Neural cell (in vitro differentiated cells): ENCODE results near the gene PTN. TPM values are rescaled to one million over a fixed set of nuclear protein-coding genes. Genes with fewer than 3 reads are reported as not detected.

Experiments
- H2AFZ ChIP-seq: fragments of 200-600, 300-800 bp; sonication (generic), shearing (Covaris generic); 2 replicates; pipeline ENCODE4 v1.6.0; 2014; ENCODE audit warnings: low read depth, mild to moderate bottlenecking, antibody characterized with exemption, low read length, moderate library complexity
- H3F3A ChIP-seq: fragments of 200-600 bp; shearing (Covaris generic); 2 replicates; pipeline ENCODE4 v1.6.1; 2016; ENCODE audit warnings: mild to moderate bottlenecking, moderate library complexity, mixed read lengths, antibody characterized with exemption, low read length; ENCODE audit not compliant: insufficient read depth, poor library complexity, severe bottlenecking
- H3K27ac ChIP-seq: fragments of 200-600, 300-800 bp; sonication (generic), shearing (Covaris generic); 2 replicates; pipeline ENCODE4 v1.5.1; 2014; ENCODE audit warnings: mild to moderate bottlenecking, low read length, moderate library complexity
- H3K27me3 ChIP-seq: fragments of 300-800, 200-600 bp; sonication (generic), shearing (Covaris generic); 2 replicates; pipeline ENCODE4 v1.6.0; 2014; ENCODE audit warnings: mild to moderate bottlenecking, low read depth, low read length, moderate library complexity; ENCODE audit not compliant: insufficient read depth
- H3K36me3 ChIP-seq: fragments of 300-800, 200-600 bp; sonication (generic), shearing (Covaris generic); 2 replicates; pipeline ENCODE4 v1.5.1; 2014; ENCODE audit warnings: mild to moderate bottlenecking, antibody characterized with exemption, low read length, moderate library complexity; ENCODE audit not compliant: insufficient read depth
- H3K4me2 ChIP-seq: fragments of 300-800, 200-600 bp; sonication (generic), shearing (Covaris generic); 2 replicates; pipeline ENCODE4 v1.6.0; 2014; ENCODE audit warnings: mild to moderate bottlenecking, low read length
- H3K4me3 ChIP-seq: fragments of 300-800, 200-600 bp; sonication (generic), shearing (Covaris generic); 2 replicates; pipeline ENCODE4 v1.5.1; 2014; ENCODE audit warnings: mild to moderate bottlenecking, low read length, moderate library complexity
- H3K79me2 ChIP-seq: fragments of 200-600 bp; shearing (Covaris generic); replicated peaks from 2 replicates; pipeline ENCODE4 v1.6.0; 2014; ENCODE audit warnings: mild to moderate bottlenecking, low read length, moderate library complexity; ENCODE audit not compliant: insufficient read depth
- H3K9ac ChIP-seq: fragments of 300-800, 200-600 bp; sonication (generic), shearing (Covaris generic); 2 replicates; pipeline ENCODE4 v1.6.1; 2016; ENCODE audit warnings: mild to moderate bottlenecking, low read length, mixed read lengths
- H3K9me2 ChIP-seq: fragments of 200-600 bp; shearing (Covaris generic); 2 replicates; pipeline ENCODE4 v1.6.1; 2016; ENCODE audit warnings: mild to moderate bottlenecking, low read length, mixed read lengths; ENCODE audit not compliant: insufficient read depth
- H3K9me3 ChIP-seq: fragments of 200-600, 300-800 bp; sonication (generic), shearing (Covaris generic); 2 replicates; pipeline ENCODE4 v1.6.1; 2016; ENCODE audit warnings: mild to moderate bottlenecking, mixed run types, low read length, moderate library complexity, mixed read lengths
- H4K20me1 ChIP-seq: fragments of 200-600 bp; shearing (Covaris generic); 2 replicates; pipeline ENCODE4 v1.6.1; 2016; ENCODE audit warnings: mild to moderate bottlenecking, mixed run types; ENCODE audit not compliant: insufficient read depth
- EP300 ChIP-seq: fragments of 450-650 bp; conservative IDR thresholded peaks from 2 replicates; pipeline ENCODE4 v1.6.1; 2014; ENCODE audit warnings: antibody characterized with exemption, mild to moderate bottlenecking, moderate library complexity; ENCODE audit not compliant: poor library complexity, severe bottlenecking
- EZH2 ChIP-seq: fragments of 200-600, 300-800 bp; shearing (Covaris generic), sonication (generic); IDR thresholded peaks from 2 replicates; pipeline ENCODE4 v1.6.1; 2014; ENCODE audit warnings: antibody characterized with exemption, low read length, borderline replicate concordance, mild to moderate bottlenecking; ENCODE audit not compliant: insufficient read depth, poor library complexity, severe bottlenecking
- MXI1 ChIP-seq: fragments of 450-650 bp; conservative IDR thresholded peaks from 2 replicates; pipeline ENCODE4 v1.6.1; 2014; ENCODE audit warnings: antibody characterized with exemption, mild to moderate bottlenecking; ENCODE audit not compliant: poor library complexity, severe bottlenecking
- POLR2AphosphoS5 ChIP-seq: IDR thresholded peaks from 2 replicates; pipeline ENCODE4 v1.6.1; 2012
- RAD21 ChIP-seq: fragments of 450-650 bp; conservative IDR thresholded peaks from 2 replicates; pipeline ENCODE4 v1.6.1; 2014; ENCODE audit warnings: antibody characterized with exemption, mild to moderate bottlenecking, moderate library complexity
- SMC3 ChIP-seq: fragments of 450-650 bp; conservative IDR thresholded peaks from 2 replicates; pipeline ENCODE4 v1.6.1; 2014; ENCODE audit warnings: antibody characterized with exemption, mild to moderate bottlenecking, moderate library complexity; ENCODE audit not compliant: poor library complexity
- TAF1 ChIP-seq: IDR thresholded peaks from 2 replicates; pipeline ENCODE4 v1.6.1; 2012; ENCODE audit warnings: low read depth
- polyA plus RNA-seq: library from polyadenylated mRNA; depleted of rRNA; stranded (reverse); fragments of >200 nt; gene quantifications from 2 replicates; pipeline ENCODE4 v1.2.3, GENCODE V29; 2014
- TF ChIP-seq, protein P1 (sequence below): fragments of 450-650 bp; IDR thresholded peaks from 2 replicates; pipeline ENCODE4 v1.5.1; 2014; ENCODE audit warnings: antibody characterized with exemption, mild to moderate bottlenecking, moderate library complexity; ENCODE audit not compliant: poor library complexity, severe bottlenecking
- TF ChIP-seq, protein P2 (sequence below): IDR thresholded peaks from 2 replicates; pipeline ENCODE4 v1.6.1; 2012; ENCODE audit warnings: borderline replicate concordance

Gene PTN
- polyA plus RNA-seq, 1 donor from 2014 or later = 14.1 TPM

DNA sequence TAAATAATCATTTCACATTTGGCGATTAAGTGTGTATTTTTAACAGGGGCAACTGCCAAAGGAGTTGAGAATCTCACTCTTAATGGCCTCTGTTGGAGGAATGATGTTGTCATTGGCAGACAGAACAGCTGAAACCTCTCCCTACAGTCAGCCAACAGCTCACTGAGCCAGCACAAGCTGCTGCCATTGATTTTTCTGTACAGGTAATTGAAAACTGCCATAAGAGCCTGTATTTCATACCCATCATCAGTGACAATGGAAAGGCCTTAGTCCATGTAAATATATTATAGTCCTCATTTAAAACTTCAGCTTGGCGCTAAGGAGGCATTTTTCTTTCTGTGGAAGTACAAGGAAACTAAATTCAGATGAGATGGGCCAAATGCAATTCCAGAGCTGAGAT lies 28.1 kb upstream of the PTN start:
- Histone ChIP-seq H2AFZ (no peak overlapping the region), H3K27ac (no peak overlapping the region), H3K79me2 (no peaks in the 10 kb centered on the region), H3K4me2 (no peak overlapping the region), H3K9me3 (no peaks in the 10 kb centered on the region), H3K27me3 (no peaks in the 10 kb centered on the region), H3K9ac (no peak overlapping the region), H3K9me2 (no peaks in the 10 kb centered on the region), H3F3A (no peaks in the 10 kb centered on the region), H3K4me3 (no peak overlapping the region), H4K20me1 (no peaks in the 10 kb centered on the region), H3K36me3 (no peaks in the 10 kb centered on the region)
- TF ChIP-seq EP300 (no peak), SMC3 (no peak)

DNA sequence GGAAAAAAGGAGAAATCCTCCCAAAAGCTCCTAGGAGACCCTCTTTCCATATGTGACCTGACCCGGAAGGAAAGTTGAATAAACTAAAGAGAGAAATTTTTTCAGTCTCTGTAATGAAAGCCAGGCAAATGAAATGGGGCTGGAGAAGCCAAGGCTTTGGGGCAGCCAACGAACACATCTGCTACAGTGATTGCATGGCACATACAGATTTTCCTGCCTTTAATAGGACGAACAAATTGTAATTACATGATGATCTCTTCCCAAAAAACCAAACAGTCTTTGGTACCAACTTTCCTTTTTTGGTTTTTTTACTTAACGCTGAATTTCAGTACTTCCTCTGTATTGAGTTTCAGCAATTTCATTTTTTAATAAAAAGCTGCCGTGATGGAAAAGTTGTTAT lies 23.5 kb upstream of the PTN start:
- Histone ChIP-seq H3F3A (no peaks in the 10 kb centered on the region), H3K9ac (no peak overlapping the region), H3K27ac (no peak overlapping the region), H3K79me2 (no peaks in the 10 kb centered on the region), H3K9me3 (peaks cover 9% of the 10 kb centered on the region), H3K4me2 (no peak overlapping the region), H3K27me3 (no peaks in the 10 kb centered on the region), H3K4me3 (no peak overlapping the region), H2AFZ (no peak overlapping the region), H3K36me3 (no peaks in the 10 kb centered on the region), H4K20me1 (no peaks in the 10 kb centered on the region), H3K9me2 (no peaks in the 10 kb centered on the region)
- TF ChIP-seq, protein P1, sequence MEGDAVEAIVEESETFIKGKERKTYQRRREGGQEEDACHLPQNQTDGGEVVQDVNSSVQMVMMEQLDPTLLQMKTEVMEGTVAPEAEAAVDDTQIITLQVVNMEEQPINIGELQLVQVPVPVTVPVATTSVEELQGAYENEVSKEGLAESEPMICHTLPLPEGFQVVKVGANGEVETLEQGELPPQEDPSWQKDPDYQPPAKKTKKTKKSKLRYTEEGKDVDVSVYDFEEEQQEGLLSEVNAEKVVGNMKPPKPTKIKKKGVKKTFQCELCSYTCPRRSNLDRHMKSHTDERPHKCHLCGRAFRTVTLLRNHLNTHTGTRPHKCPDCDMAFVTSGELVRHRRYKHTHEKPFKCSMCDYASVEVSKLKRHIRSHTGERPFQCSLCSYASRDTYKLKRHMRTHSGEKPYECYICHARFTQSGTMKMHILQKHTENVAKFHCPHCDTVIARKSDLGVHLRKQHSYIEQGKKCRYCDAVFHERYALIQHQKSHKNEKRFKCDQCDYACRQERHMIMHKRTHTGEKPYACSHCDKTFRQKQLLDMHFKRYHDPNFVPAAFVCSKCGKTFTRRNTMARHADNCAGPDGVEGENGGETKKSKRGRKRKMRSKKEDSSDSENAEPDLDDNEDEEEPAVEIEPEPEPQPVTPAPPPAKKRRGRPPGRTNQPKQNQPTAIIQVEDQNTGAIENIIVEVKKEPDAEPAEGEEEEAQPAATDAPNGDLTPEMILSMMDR = no peak
- TF ChIP-seq MXI1 = no peak
- no peak for TF ChIP-seq POLR2AphosphoS5
- no peak for TF ChIP-seq TAF1
- no peak for TF ChIP-seq EP300
- TF ChIP-seq SMC3 = no peak
- no peak for TF ChIP-seq EZH2

DNA sequence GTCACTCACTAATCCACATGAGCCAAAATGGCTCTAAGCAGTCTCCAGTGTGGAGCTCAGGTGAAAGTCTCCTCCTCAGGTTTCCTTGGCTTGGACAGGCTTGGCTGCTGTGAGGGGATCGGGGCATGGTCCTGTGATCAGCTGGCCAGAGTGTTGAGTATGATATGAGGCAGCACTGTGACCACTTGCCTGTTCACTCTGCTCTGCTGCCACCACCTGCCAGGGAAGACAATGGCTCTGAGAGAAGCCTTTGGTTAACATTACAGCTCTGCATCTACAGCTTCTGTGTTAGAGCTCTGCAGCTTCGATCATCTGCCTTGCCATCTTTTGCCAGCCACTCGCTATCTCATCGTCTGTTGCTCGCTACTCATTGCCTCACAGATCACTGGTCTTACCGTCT lies 20.1 kb upstream of the PTN start:
- no peaks in the 10 kb centered on the region for H3K36me3 ChIP-seq
- H3K79me2 ChIP-seq = no peaks in the 10 kb centered on the region
- TF ChIP-seq SMC3 = no peak
- no peak for TF ChIP-seq TAF1
- TF ChIP-seq EZH2 = no peak
- TF ChIP-seq MXI1 = no peak
- no peak for TF ChIP-seq RAD21
- TF ChIP-seq, protein P2, sequence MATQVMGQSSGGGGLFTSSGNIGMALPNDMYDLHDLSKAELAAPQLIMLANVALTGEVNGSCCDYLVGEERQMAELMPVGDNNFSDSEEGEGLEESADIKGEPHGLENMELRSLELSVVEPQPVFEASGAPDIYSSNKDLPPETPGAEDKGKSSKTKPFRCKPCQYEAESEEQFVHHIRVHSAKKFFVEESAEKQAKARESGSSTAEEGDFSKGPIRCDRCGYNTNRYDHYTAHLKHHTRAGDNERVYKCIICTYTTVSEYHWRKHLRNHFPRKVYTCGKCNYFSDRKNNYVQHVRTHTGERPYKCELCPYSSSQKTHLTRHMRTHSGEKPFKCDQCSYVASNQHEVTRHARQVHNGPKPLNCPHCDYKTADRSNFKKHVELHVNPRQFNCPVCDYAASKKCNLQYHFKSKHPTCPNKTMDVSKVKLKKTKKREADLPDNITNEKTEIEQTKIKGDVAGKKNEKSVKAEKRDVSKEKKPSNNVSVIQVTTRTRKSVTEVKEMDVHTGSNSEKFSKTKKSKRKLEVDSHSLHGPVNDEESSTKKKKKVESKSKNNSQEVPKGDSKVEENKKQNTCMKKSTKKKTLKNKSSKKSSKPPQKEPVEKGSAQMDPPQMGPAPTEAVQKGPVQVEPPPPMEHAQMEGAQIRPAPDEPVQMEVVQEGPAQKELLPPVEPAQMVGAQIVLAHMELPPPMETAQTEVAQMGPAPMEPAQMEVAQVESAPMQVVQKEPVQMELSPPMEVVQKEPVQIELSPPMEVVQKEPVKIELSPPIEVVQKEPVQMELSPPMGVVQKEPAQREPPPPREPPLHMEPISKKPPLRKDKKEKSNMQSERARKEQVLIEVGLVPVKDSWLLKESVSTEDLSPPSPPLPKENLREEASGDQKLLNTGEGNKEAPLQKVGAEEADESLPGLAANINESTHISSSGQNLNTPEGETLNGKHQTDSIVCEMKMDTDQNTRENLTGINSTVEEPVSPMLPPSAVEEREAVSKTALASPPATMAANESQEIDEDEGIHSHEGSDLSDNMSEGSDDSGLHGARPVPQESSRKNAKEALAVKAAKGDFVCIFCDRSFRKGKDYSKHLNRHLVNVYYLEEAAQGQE = no peak
- no peak for TF ChIP-seq POLR2AphosphoS5
- TF ChIP-seq, protein P1 = no peak
- TF ChIP-seq EP300 = no peak
- H3K9ac ChIP-seq = no peak overlapping the region
- H3K27ac ChIP-seq = no peak overlapping the region
- no peak overlapping the region for H2AFZ ChIP-seq
- no peaks in the 10 kb centered on the region for H3K9me2 ChIP-seq
- no peaks in the 10 kb centered on the region for H4K20me1 ChIP-seq
- H3K27me3 ChIP-seq = no peaks in the 10 kb centered on the region
- no peak overlapping the region for H3K4me2 ChIP-seq
- H3K4me3 ChIP-seq = no peak overlapping the region
- H3F3A ChIP-seq = no peaks in the 10 kb centered on the region
- H3K9me3 ChIP-seq = peaks cover 12% of the 10 kb centered on the region
